Activated CD8-positive, alpha-beta memory T cell treated with anti-CD3 and anti-CD28 coated beads for 24 hours (primary cell): ENCODE measurements around the gene PPRC1.
A peak's percentile ranks its signal among the peaks of the same experiment; 100 is the strongest.

ENCODE experiments used
- DNase-seq: peaks from one replicate; pipeline ENCODE4 v3.0.0-alpha.2; 2020

Gene PPRC1

GRCh38 chr10:102119417-102120141 lies 13.3 kb upstream of the PPRC1 start:
- peak; percentile 83 for DNase-seq

GRCh38 chr10:102120142-102120990 lies 12.5 kb upstream of the PPRC1 start, which contains the start of gene LDB1:
LDB1 (minus strand) TSS chr10:102120368; CDS start chr10:102120110, 258 bp downstream.
- peak; percentile 90 for DNase-seq

GRCh38 chr10:102120991-102121738 lies 11.7 kb upstream of the PPRC1 start:
- DNase-seq = no peak

- DNase-seq = peak; percentile 53
These were observed 11.0 kb upstream of the PPRC1 start for GRCh38 chr10:102121739-102122372.

GRCh38 chr10:102122450-102122849 lies 10.4 kb upstream of the PPRC1 start:
- DNase-seq = no peak

GRCh38 chr10:102123223-102123622 lies 9.6 kb upstream of the PPRC1 start:
- DNase-seq = no peak

GRCh38 chr10:102131286-102132170 lies 1.3 kb upstream of the PPRC1 start:
- no peak for DNase-seq

GRCh38 chr10:102132193-102132562 lies 662 bp upstream of the PPRC1 start:
- no peak for DNase-seq

- peak; percentile 90 for DNase-seq
These were observed 744 bp downstream of the PPRC1 start for GRCh38 chr10:102133373-102134195.

GRCh38 chr10:102134416-102134815 lies 1.6 kb downstream of the PPRC1 start:
- DNase-seq = no peak

- DNase-seq = no peak
These were observed 3.2 kb downstream of the PPRC1 start for GRCh38 chr10:102135956-102136526.

- DNase-seq = no peak
These were observed 6.7 kb downstream of the PPRC1 start for GRCh38 chr10:102139281-102140110.

- DNase-seq = no peak
These were observed 7.4 kb downstream of the PPRC1 start for GRCh38 chr10:102140218-102140617.

GRCh38 chr10:102140913-102141540 lies 8.2 kb downstream of the PPRC1 start:
- DNase-seq = no peak

GRCh38 chr10:102141583-102142107 lies 8.8 kb downstream of the PPRC1 start:
- DNase-seq = no peak

- DNase-seq = no peak
These were observed 14.2 kb downstream of the PPRC1 start for GRCh38 chr10:102146971-102147428.

- DNase-seq = no peak
These were observed 14.7 kb downstream of the PPRC1 start for GRCh38 chr10:102147561-102147960.

- no peak for DNase-seq
These were observed 15.4 kb downstream of the PPRC1 start for GRCh38 chr10:102148275-102148674.
